Neuronal stem cell (in vitro differentiated cells): ENCODE measurements around the gene TBC1D17.
A peak's percentile ranks its signal among the peaks of the same experiment; 100 is the strongest.

Source experiments
- DNase-seq: peaks from one replicate; pipeline ENCODE4 v3.0.0-alpha.2; 2013; ENCODE audit warnings: low spot score
- H2AFZ ChIP-seq: one replicate; pipeline ENCODE4 v1.6.1; 2013; ENCODE audit warnings: mild to moderate bottlenecking, low read length, inconsistent platforms
- H2AK5ac ChIP-seq: 2 replicates; pipeline ENCODE4 v1.6.1; 2013; ENCODE audit warnings: low read depth, mild to moderate bottlenecking, inconsistent platforms, low read length, moderate library complexity, mixed read lengths
- H2BK120ac ChIP-seq: 2 replicates; pipeline ENCODE4 v1.6.1; 2013; ENCODE audit warnings: low read depth, mild to moderate bottlenecking, inconsistent platforms, low read length, moderate library complexity, mixed read lengths
- H2BK12ac ChIP-seq: one replicate; pipeline ENCODE4 v1.6.1; 2013; ENCODE audit warnings: low read length, inconsistent platforms
- H2BK15ac ChIP-seq: 2 replicates; pipeline ENCODE4 v1.6.1; 2013; ENCODE audit warnings: mild to moderate bottlenecking, low read length, inconsistent platforms, mixed read lengths
- H2BK5ac ChIP-seq: one replicate; pipeline ENCODE4 v1.6.1; 2013; ENCODE audit warnings: inconsistent platforms, mild to moderate bottlenecking, low read length, moderate library complexity
- H3K14ac ChIP-seq: one replicate; pipeline ENCODE4 v1.6.1; 2013; ENCODE audit warnings: low read length, inconsistent platforms
- H3K18ac ChIP-seq: 2 replicates; pipeline ENCODE4 v1.6.1; 2013; ENCODE audit warnings: low read length, inconsistent platforms
- H3K23ac ChIP-seq: 2 replicates; pipeline ENCODE4 v1.6.1; 2013; ENCODE audit warnings: low read depth, mild to moderate bottlenecking, mixed read lengths, low read length, inconsistent platforms; ENCODE audit not compliant: poor library complexity
- H3K27ac ChIP-seq: replicated peaks from 3 replicates; pipeline ENCODE4 v1.5.1; 2013; ENCODE audit warnings: low read length, inconsistent platforms
- H3K27me3 ChIP-seq, 3 experiments: 2 replicates each; pipeline ENCODE4 v1.6.1; 2013; ENCODE audit warnings: low read length in 3 of 3, mild to moderate bottlenecking in 2 of 3, inconsistent platforms in 1 of 3, low read depth in 1 of 3, mixed read lengths in 1 of 3, moderate library complexity in 1 of 3; ENCODE audit not compliant: control insufficient read depth in 3 of 3, insufficient read depth in 3 of 3
- H3K36me3 ChIP-seq, 2 donors: replicated peaks in 1 of 2; 2 replicates each; pipeline ENCODE4 v1.6.1; 2013; ENCODE audit warnings: low read length in 2 of 2; ENCODE audit not compliant: control insufficient read depth in 2 of 2, insufficient read depth in 2 of 2
- H3K4ac ChIP-seq: 2 replicates; pipeline ENCODE4 v1.6.1; 2013; ENCODE audit warnings: inconsistent platforms, mild to moderate bottlenecking, low read length, moderate library complexity
- H3K4me1 ChIP-seq, 2 donors: 1 replicate in 1 of 2; 2 replicates in 1 of 2; pipeline ENCODE4 v1.6.1; 2013; ENCODE audit warnings: low read length in 2 of 2, low read depth in 1 of 2; ENCODE audit not compliant: control insufficient read depth in 2 of 2, insufficient read depth in 1 of 2
- H3K4me2 ChIP-seq: one replicate; pipeline ENCODE4 v1.6.1; 2013; ENCODE audit warnings: mild to moderate bottlenecking, low read length, inconsistent platforms; ENCODE audit not compliant: insufficient read depth, poor library complexity, severe bottlenecking
- H3K4me3 ChIP-seq, 2 donors: 2 replicates each; pipeline ENCODE4 v1.5.1; 2013; ENCODE audit warnings: low read length in 2 of 2, mild to moderate bottlenecking in 2 of 2, inconsistent platforms in 1 of 2, moderate library complexity in 1 of 2
- H3K79me1 ChIP-seq: one replicate; pipeline ENCODE4 v1.6.1; 2013; ENCODE audit warnings: low read depth, mild to moderate bottlenecking, inconsistent platforms, low read length, moderate library complexity
- H3K9ac ChIP-seq: one replicate; pipeline ENCODE4 v1.6.1; 2013; ENCODE audit warnings: mild to moderate bottlenecking, low read depth, low read length, inconsistent platforms; ENCODE audit not compliant: poor library complexity
- H3K9me3 ChIP-seq, 2 donors: replicated peaks in 1 of 2; 2 replicates each; pipeline versions ENCODE3 to v1.6.1; 2013; ENCODE audit warnings: low read length in 2 of 2, mild to moderate bottlenecking in 2 of 2, inconsistent platforms in 1 of 2, low read depth in 1 of 2, mixed read lengths in 1 of 2, moderate library complexity in 1 of 2; ENCODE audit not compliant: control insufficient read depth in 2 of 2, insufficient read depth in 1 of 2
- H4K8ac ChIP-seq: one replicate; pipeline ENCODE4 v1.6.1; 2013; ENCODE audit warnings: low read depth, mild to moderate bottlenecking, inconsistent platforms, low read length, moderate library complexity
- H4K91ac ChIP-seq: one replicate; pipeline ENCODE4 v1.6.1; 2013; ENCODE audit warnings: low read length, low read depth, mild to moderate bottlenecking, inconsistent platforms; ENCODE audit not compliant: poor library complexity
- WGBS, 2 donors: extraction: QIAGEN DNeasy Blood & Tissue Kit; methylation state at CpG; one replicate each; pipeline ENCODE4 v1.1.7; 2013; ENCODE audit warnings: missing lambda C conversion rate in 2 of 2, mixed read lengths in 1 of 2; ENCODE audit not compliant: insufficient read length in 2 of 2, insufficient replicate concordance in 1 of 2; ENCODE audit errors: extremely low coverage in 2 of 2; 5-methylcytosine and 5-hydroxymethylcytosine counted together

Gene TBC1D17

GRCh38 chr19:49861107-49861506 is 16.4 kb upstream of the TBC1D17 start:
- Histone ChIP-seq H3K14ac (no peak overlapping the region), H3K9me3 (peaks cover 0 to 2% of the 10 kb centered on the region in 2 donors), H3K18ac (no peak overlapping the region), H3K4me3 (no peak overlapping the region), H3K27me3 (no peaks in the 10 kb centered on the region), H4K8ac (no peak overlapping the region), H2BK120ac (no peak overlapping the region), H3K23ac (peak overlapping the region; percentile 82), H3K36me3 (peaks cover 70 to 91% of the 10 kb centered on the region in 2 donors), H3K4ac (no peak overlapping the region), H2BK15ac (no peak overlapping the region), H2AK5ac (no peak overlapping the region), H2BK12ac (peak overlapping the region; percentile 18), H3K27ac (no peak overlapping the region), H3K9ac (no peak overlapping the region), H2BK5ac (peak overlapping the region; percentile 62), H3K79me1 (peaks cover 6% of the 10 kb centered on the region), H3K4me1 (peaks cover 4% of the 10 kb centered on the region in 2 donors), H2AFZ (no peak overlapping the region), H4K91ac (no peak overlapping the region), H3K4me2 (no peak overlapping the region)
- no CpG with 5 or more reads among the region's 13 CpGs for WGBS, 2 donors
- no peak for DNase-seq

- H3K27me3 ChIP-seq, result no peaks in the 10 kb centered on the region
- peak overlapping the region; percentile 44 for H2BK5ac ChIP-seq
- peaks cover 0 to 2% of the 10 kb centered on the region in 2 donors for H3K9me3 ChIP-seq
- H2AFZ ChIP-seq, result no peak overlapping the region
- H3K36me3 ChIP-seq, result peaks cover 65 to 88% of the 10 kb centered on the region in 2 donors
- no peak overlapping the region for H2BK15ac ChIP-seq
- H3K9ac ChIP-seq, result no peak overlapping the region
- peaks cover 2% of the 10 kb centered on the region for H3K79me1 ChIP-seq
- no peak overlapping the region for H3K4me2 ChIP-seq
- no peak overlapping the region for H4K91ac ChIP-seq
- no peak overlapping the region for H3K27ac ChIP-seq
- H3K4me1 ChIP-seq, result peaks cover 8 to 9% of the 10 kb centered on the region in 2 donors
- H3K18ac ChIP-seq, result no peak overlapping the region
- no peak overlapping the region for H3K14ac ChIP-seq
- H4K8ac ChIP-seq, result no peak overlapping the region
- no peak overlapping the region for H2BK12ac ChIP-seq
- H3K23ac ChIP-seq, result peak overlapping the region; percentile 25
- no peak overlapping the region for H2BK120ac ChIP-seq
- no peak overlapping the region for H3K4ac ChIP-seq
- no CpG with 5 or more reads among the region's 60 CpGs for WGBS, 2 donors
- no peak for DNase-seq
- no peak overlapping the region for H2AK5ac ChIP-seq
- H3K4me3 ChIP-seq, result no peak overlapping the region
Observed at GRCh38 chr19:49861541-49862378, 15.7 kb upstream of the TBC1D17 start.

- Histone ChIP-seq H2AK5ac (no peak overlapping the region), H3K4me3 (peak overlapping the region in 1 of 2 donors; percentile 18), H2AFZ (no peak overlapping the region), H3K36me3 (peaks cover 57 to 79% of the 10 kb centered on the region in 2 donors), H4K8ac (no peak overlapping the region), H3K27me3 (no peaks in the 10 kb centered on the region), H3K23ac (peak overlapping the region; percentile 50), H2BK5ac (no peak overlapping the region), H3K9ac (no peak overlapping the region), H2BK120ac (no peak overlapping the region), H3K79me1 (peaks cover 2% of the 10 kb centered on the region), H3K4me2 (no peak overlapping the region), H4K91ac (no peak overlapping the region), H3K4ac (no peak overlapping the region), H3K14ac (no peak overlapping the region), H2BK15ac (no peak overlapping the region), H3K4me1 (peaks cover 8 to 10% of the 10 kb centered on the region in 2 donors), H3K27ac (no peak overlapping the region), H3K18ac (no peak overlapping the region), H2BK12ac (no peak overlapping the region), H3K9me3 (peaks cover 0 to 2% of the 10 kb centered on the region in 2 donors)
- DNase-seq, result no peak
- WGBS, 2 donors, result no CpG with 5 or more reads among the region's 49 CpGs
Observed at GRCh38 chr19:49862391-49863253, 14.9 kb upstream of the TBC1D17 start.
